ENCODE results near the gene PSMC3. TPM values are rescaled to one million over a fixed set of nuclear protein-coding genes. Genes with fewer than 3 reads are reported as not detected.
A peak's percentile ranks its signal among the peaks of the same experiment; 100 is the strongest.

Gene PSMC3
- total and polyA plus RNA-seq, 2 of the 13 experiments (the other 11 are each of a cell fraction or from before 2014, with no cell fraction given), result 75.8 to 214 TPM

DNA sequence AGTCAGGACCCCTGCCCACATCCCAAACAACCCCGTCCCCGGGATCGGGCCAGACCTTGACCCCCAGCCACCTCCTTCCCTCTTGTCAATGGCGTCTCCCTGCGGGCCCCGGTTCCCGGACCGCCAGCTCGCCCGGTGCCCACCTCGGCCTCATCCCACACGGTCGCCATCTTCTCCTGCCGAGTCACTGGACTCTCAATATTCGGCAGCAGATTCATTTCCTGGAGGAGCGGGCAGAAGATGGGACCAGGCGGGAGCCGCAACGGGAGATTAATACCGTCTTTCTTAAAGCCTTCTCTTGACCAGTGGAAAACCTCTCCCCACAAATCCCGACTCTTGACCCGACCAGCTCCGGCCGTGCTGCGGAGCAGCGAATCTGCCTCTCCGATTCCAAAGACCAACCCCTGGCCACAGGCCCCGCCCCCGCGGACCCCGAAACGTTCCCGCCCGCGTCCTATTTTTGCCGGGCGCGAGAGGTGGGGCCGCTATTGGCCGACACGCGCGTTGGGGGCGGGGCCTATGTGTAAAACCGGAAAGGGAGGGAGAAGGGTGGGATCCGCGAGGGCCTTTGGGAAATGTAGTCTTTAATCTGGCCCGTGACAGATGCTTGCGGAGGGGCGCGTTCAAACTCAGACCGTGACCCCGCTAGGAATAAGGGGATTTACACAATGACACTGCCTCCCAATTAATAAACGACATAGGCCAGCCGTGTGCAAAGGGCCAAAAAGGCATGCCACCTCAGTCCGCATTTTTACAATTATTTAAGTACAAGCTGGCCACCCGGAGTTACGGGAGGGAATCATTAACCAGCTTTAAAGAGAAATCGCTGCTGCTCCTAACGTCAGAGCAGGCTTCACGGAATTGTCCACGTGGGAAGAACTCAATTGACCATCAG lies at the start of gene PSMC3 (continued):
- TF ChIP-seq, protein P1, sequence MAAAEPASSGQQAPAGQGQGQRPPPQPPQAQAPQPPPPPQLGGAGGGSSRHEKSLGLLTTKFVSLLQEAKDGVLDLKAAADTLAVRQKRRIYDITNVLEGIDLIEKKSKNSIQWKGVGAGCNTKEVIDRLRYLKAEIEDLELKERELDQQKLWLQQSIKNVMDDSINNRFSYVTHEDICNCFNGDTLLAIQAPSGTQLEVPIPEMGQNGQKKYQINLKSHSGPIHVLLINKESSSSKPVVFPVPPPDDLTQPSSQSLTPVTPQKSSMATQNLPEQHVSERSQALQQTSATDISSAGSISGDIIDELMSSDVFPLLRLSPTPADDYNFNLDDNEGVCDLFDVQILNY (CRISPR knock-in tag; conservative IDR thresholded peaks at IDR 0.05), result peak; percentile 79; the same call in 1 of the 2 replicates
- TF ChIP-seq GATA4 (IDR thresholded peaks at IDR 0.05; ENCODE audit: borderline replicate concordance, low read depth) (peak; percentile 18; the same call in 1 of the 2 replicates), ZNF143 (CRISPR knock-in tag; IDR thresholded peaks at IDR 0.05) (peak; percentile 93), NFYC (CRISPR knock-in tag; IDR thresholded peaks at IDR 0.05) (peak; percentile 82), NR2C2 (CRISPR knock-in tag; IDR thresholded peaks at IDR 0.05; ENCODE audit: borderline replicate concordance) (peak; percentile 79), ZNF558 (CRISPR knock-in tag; IDR thresholded peaks at IDR 0.05; ENCODE audit: borderline replicate concordance) (peak; percentile 63; the same call in 1 of the 2 replicates), ZNF446 (CRISPR knock-in tag; IDR thresholded peaks at IDR 0.05) (0 out of 2 replicates have a peak, but pooled peaks have one; percentile 53), NFIC (IDR thresholded peaks at IDR 0.05; ENCODE audit: low read length) (no peak), PAWR (CRISPR knock-in tag; IDR thresholded peaks at IDR 0.05; ENCODE audit: borderline replicate concordance) (no peak), NCOR1 (IDR thresholded peaks at IDR 0.05; ENCODE audit: borderline replicate concordance, low read length) (peak; percentile 62; the same call in 1 of the 2 replicates), KMT2B (CRISPR knock-in tag; IDR thresholded peaks at IDR 0.05) (peak; percentile 62; the same call in 1 of the 2 replicates), ZNF441 (CRISPR knock-in tag; IDR thresholded peaks at IDR 0.05; ENCODE audit: borderline replicate concordance) (no peak)
- TF ChIP-seq, protein P2, sequence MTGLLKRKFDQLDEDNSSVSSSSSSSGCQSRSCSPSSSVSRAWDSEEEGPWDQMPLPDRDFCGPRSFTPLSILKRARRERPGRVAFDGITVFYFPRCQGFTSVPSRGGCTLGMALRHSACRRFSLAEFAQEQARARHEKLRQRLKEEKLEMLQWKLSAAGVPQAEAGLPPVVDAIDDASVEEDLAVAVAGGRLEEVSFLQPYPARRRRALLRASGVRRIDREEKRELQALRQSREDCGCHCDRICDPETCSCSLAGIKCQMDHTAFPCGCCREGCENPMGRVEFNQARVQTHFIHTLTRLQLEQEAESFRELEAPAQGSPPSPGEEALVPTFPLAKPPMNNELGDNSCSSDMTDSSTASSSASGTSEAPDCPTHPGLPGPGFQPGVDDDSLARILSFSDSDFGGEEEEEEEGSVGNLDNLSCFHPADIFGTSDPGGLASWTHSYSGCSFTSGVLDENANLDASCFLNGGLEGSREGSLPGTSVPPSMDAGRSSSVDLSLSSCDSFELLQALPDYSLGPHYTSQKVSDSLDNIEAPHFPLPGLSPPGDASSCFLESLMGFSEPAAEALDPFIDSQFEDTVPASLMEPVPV (CRISPR knock-in tag; IDR thresholded peaks at IDR 0.05), result peak; percentile 75
- TF ChIP-seq, protein P3, sequence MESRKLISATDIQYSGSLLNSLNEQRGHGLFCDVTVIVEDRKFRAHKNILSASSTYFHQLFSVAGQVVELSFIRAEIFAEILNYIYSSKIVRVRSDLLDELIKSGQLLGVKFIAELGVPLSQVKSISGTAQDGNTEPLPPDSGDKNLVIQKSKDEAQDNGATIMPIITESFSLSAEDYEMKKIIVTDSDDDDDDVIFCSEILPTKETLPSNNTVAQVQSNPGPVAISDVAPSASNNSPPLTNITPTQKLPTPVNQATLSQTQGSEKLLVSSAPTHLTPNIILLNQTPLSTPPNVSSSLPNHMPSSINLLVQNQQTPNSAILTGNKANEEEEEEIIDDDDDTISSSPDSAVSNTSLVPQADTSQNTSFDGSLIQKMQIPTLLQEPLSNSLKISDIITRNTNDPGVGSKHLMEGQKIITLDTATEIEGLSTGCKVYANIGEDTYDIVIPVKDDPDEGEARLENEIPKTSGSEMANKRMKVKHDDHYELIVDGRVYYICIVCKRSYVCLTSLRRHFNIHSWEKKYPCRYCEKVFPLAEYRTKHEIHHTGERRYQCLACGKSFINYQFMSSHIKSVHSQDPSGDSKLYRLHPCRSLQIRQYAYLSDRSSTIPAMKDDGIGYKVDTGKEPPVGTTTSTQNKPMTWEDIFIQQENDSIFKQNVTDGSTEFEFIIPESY (CRISPR knock-in tag; IDR thresholded peaks at IDR 0.05), result peak; percentile 14; the same call in 1 of the 2 replicates
- TF ChIP-seq, protein P4, sequence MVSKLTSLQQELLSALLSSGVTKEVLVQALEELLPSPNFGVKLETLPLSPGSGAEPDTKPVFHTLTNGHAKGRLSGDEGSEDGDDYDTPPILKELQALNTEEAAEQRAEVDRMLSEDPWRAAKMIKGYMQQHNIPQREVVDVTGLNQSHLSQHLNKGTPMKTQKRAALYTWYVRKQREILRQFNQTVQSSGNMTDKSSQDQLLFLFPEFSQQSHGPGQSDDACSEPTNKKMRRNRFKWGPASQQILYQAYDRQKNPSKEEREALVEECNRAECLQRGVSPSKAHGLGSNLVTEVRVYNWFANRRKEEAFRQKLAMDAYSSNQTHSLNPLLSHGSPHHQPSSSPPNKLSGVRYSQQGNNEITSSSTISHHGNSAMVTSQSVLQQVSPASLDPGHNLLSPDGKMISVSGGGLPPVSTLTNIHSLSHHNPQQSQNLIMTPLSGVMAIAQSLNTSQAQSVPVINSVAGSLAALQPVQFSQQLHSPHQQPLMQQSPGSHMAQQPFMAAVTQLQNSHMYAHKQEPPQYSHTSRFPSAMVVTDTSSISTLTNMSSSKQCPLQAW (CRISPR knock-in tag; IDR thresholded peaks at IDR 0.05), result peak; percentile 78
- TF ChIP-seq, protein P5, sequence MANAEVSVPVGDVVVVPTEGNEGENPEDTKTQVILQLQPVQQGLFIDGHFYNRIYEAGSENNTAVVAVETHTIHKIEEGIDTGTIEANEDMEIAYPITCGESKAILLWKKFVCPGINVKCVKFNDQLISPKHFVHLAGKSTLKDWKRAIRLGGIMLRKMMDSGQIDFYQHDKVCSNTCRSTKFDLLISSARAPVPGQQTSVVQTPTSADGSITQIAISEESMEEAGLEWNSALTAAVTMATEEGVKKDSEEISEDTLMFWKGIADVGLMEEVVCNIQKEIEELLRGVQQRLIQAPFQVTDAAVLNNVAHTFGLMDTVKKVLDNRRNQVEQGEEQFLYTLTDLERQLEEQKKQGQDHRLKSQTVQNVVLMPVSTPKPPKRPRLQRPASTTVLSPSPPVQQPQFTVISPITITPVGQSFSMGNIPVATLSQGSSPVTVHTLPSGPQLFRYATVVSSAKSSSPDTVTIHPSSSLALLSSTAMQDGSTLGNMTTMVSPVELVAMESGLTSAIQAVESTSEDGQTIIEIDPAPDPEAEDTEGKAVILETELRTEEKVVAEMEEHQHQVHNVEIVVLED (CRISPR knock-in tag; IDR thresholded peaks at IDR 0.05; ENCODE audit: borderline replicate concordance), result peak; percentile 82; the same call in 1 of the 2 replicates
- TF ChIP-seq, protein P6, sequence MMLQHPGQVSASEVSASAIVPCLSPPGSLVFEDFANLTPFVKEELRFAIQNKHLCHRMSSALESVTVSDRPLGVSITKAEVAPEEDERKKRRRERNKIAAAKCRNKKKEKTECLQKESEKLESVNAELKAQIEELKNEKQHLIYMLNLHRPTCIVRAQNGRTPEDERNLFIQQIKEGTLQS (CRISPR knock-in tag; IDR thresholded peaks at IDR 0.05), result peak; percentile 21; the same call in 1 of the 2 replicates
